Measurements from ENCODE around the gene CYS1.

Gene CYS1

DNA sequence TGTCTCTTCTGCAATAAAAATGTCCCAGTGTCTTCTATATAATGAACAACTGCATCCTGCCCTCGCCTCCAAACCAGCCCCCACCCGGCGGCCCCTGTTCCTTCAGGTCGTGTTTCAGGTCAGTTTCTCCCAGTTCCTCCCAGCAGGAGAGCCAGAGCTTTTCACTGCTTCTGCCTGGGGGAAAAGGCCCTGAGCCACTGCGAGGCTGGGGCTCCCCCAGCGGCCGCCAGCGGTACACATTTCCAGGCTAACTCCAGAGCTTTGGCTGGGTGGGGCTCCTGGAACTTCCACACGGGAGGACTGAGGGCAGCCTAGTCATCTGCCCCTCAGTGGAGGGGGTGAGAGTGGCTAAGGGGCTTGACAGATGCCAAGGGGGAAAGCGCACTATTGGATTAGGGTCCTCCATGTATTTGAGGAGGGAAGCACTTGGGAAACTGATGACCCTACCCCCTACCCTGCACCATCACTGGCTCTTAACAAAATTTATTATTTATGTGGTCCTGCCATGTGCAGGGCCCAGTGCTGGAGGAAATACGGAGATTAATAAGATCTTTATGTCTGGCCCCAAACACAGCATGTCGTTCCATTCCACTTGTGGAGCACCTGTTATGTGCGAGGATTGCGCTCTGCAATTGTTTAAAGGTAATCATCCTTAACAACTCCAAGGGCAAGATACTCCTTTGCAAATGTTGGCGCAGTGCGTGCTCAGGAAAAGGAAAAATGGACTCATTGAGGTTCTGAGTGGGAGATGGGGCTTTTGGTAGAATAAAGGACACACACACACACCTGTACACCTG is 17.3 kb upstream of the CYS1 start:
- TF ChIP-seq, protein P1, sequence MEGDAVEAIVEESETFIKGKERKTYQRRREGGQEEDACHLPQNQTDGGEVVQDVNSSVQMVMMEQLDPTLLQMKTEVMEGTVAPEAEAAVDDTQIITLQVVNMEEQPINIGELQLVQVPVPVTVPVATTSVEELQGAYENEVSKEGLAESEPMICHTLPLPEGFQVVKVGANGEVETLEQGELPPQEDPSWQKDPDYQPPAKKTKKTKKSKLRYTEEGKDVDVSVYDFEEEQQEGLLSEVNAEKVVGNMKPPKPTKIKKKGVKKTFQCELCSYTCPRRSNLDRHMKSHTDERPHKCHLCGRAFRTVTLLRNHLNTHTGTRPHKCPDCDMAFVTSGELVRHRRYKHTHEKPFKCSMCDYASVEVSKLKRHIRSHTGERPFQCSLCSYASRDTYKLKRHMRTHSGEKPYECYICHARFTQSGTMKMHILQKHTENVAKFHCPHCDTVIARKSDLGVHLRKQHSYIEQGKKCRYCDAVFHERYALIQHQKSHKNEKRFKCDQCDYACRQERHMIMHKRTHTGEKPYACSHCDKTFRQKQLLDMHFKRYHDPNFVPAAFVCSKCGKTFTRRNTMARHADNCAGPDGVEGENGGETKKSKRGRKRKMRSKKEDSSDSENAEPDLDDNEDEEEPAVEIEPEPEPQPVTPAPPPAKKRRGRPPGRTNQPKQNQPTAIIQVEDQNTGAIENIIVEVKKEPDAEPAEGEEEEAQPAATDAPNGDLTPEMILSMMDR (IDR thresholded peaks at IDR 0.05; ENCODE audit: insufficient read depth, low read length, poor library complexity, severe bottlenecking) = peak; percentile 86
- no peak for TF ChIP-seq EZH2phosphoT487 (conservative IDR thresholded peaks at IDR 0.05; ENCODE audit: low read length)
- H3K9me3 ChIP-seq (ENCODE audit: insufficient read depth, low read length) = no peaks in the 10 kb centered on the region
- no peak overlapping the region for H3K4me2 ChIP-seq (ENCODE audit: low read depth, low read length, poor library complexity, severe bottlenecking)
- no peak overlapping the region for H3K4me3 ChIP-seq (ENCODE audit: insufficient read depth, low read length, poor library complexity, severe bottlenecking)
- H3K9me2 ChIP-seq (replicated peaks; ENCODE audit: insufficient read depth, low read length) = no peaks in the 10 kb centered on the region
- H3K9ac ChIP-seq (ENCODE audit: low read length) = no peak overlapping the region
- no peaks in the 10 kb centered on the region for H3K27me3 ChIP-seq (ENCODE audit: low read length)
- H2AFZ ChIP-seq (ENCODE audit: low read depth, low read length, severe bottlenecking) = no peak overlapping the region
- no peaks in the 10 kb centered on the region for H4K20me1 ChIP-seq (ENCODE audit: low read depth, low read length)
- H3K27ac ChIP-seq (ENCODE audit: low read depth, low read length) = no peak overlapping the region
- H3F3A ChIP-seq (ENCODE audit: insufficient read depth) = no peaks in the 10 kb centered on the region
- H3K79me2 ChIP-seq (ENCODE audit: insufficient read depth, low read length) = no peaks in the 10 kb centered on the region
- H3K36me3 ChIP-seq (ENCODE audit: low read length) = no peaks in the 10 kb centered on the region

DNA sequence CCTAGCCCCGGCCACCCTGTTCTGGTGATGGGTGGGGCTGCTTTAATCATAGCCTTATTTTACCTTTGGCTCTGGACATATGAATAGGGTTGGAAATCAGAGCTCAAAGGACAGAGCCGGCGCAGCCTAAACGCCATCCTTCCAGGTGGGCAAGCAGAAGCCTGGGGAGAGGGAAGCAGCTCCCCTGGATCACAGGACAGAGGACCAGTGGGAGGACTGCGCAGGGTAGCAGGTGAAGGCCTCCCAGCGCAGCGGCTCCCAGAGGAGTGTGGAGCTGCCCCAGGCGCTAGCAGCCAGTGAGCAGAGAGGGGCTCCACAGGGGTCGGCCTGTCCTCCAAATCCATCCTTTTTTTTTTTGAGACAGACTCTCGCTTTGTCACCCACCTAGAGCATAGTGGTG is 16.4 kb upstream of the CYS1 start:
- Histone ChIP-seq H3K36me3 (ENCODE audit: low read length) (no peaks in the 10 kb centered on the region), H3K9me3 (ENCODE audit: insufficient read depth, low read length) (no peaks in the 10 kb centered on the region), H3K79me2 (ENCODE audit: insufficient read depth, low read length) (no peaks in the 10 kb centered on the region), H3K27me3 (ENCODE audit: low read length) (no peaks in the 10 kb centered on the region), H3F3A (ENCODE audit: insufficient read depth) (no peaks in the 10 kb centered on the region), H3K9ac (ENCODE audit: low read length) (no peak overlapping the region), H4K20me1 (ENCODE audit: low read depth, low read length) (no peaks in the 10 kb centered on the region), H3K9me2 (replicated peaks; ENCODE audit: insufficient read depth, low read length) (no peaks in the 10 kb centered on the region), H3K4me2 (ENCODE audit: low read depth, low read length, poor library complexity, severe bottlenecking) (no peak overlapping the region), H2AFZ (ENCODE audit: low read depth, low read length, severe bottlenecking) (no peak overlapping the region), H3K27ac (ENCODE audit: low read depth, low read length) (no peak overlapping the region), H3K4me3 (ENCODE audit: insufficient read depth, low read length, poor library complexity, severe bottlenecking) (no peak overlapping the region)
- TF ChIP-seq, protein P1 (IDR thresholded peaks at IDR 0.05; ENCODE audit: insufficient read depth, low read length, poor library complexity, severe bottlenecking) = no peak
- no peak for TF ChIP-seq EZH2phosphoT487 (conservative IDR thresholded peaks at IDR 0.05; ENCODE audit: low read length)

DNA sequence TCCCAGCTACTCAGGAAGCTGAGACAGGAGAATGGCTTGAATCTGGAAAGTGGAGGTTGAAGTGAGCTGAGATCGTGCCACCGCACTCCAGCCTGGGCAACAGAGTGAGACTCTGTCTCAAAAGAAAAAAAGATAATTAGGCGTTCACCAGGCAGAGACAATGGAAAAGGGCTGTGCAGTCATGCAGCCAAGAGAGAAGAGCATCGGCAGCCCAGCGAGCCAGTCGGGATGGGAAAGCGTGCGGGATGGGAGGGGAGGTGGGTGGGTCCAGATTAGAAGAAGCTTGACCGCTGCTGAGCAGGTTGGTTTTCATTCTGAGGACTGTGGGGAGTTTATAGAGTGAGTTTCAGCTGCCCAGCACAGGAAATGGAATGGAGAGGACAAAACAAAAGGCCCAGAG is 15.0 kb upstream of the CYS1 start:
- no peaks in the 10 kb centered on the region for H3K9me3 ChIP-seq (ENCODE audit: insufficient read depth, low read length)
- no peak for TF ChIP-seq EZH2phosphoT487 (conservative IDR thresholded peaks at IDR 0.05; ENCODE audit: low read length)
- TF ChIP-seq, protein P1 (IDR thresholded peaks at IDR 0.05; ENCODE audit: insufficient read depth, low read length, poor library complexity, severe bottlenecking) = no peak
- H3K4me2 ChIP-seq (ENCODE audit: low read depth, low read length, poor library complexity, severe bottlenecking) = no peak overlapping the region
- no peaks in the 10 kb centered on the region for H3K36me3 ChIP-seq (ENCODE audit: low read length)
- H3F3A ChIP-seq (ENCODE audit: insufficient read depth) = no peaks in the 10 kb centered on the region
- H3K9ac ChIP-seq (ENCODE audit: low read length) = no peak overlapping the region
- H3K79me2 ChIP-seq (ENCODE audit: insufficient read depth, low read length) = no peaks in the 10 kb centered on the region
- no peak overlapping the region for H3K27ac ChIP-seq (ENCODE audit: low read depth, low read length)
- no peaks in the 10 kb centered on the region for H3K9me2 ChIP-seq (replicated peaks; ENCODE audit: insufficient read depth, low read length)
- H2AFZ ChIP-seq (ENCODE audit: low read depth, low read length, severe bottlenecking) = no peak overlapping the region
- no peak overlapping the region for H3K4me3 ChIP-seq (ENCODE audit: insufficient read depth, low read length, poor library complexity, severe bottlenecking)
- H3K27me3 ChIP-seq (ENCODE audit: low read length) = no peaks in the 10 kb centered on the region
- no peaks in the 10 kb centered on the region for H4K20me1 ChIP-seq (ENCODE audit: low read depth, low read length)
